SU-DHL-6 (cell line): ENCODE results near the gene LRRC37A3.
A peak's percentile ranks its signal among the peaks of the same experiment; 100 is the strongest.
"Not testable (repeated sequence)": the region's sequence is repeated elsewhere in the genome, so short reads cannot be mapped to it uniquely, and the experiment has no call there.

Experiments used
- H2AFZ ChIP-seq: fragments of 200-600 bp; sonication (generic); 2 replicates; pipeline ENCODE4 v1.6.1; 2014; ENCODE audit warnings: low read depth, mild to moderate bottlenecking, moderate library complexity, mixed read lengths, antibody characterized with exemption, low read length; ENCODE audit not compliant: severe bottlenecking
- H3F3A ChIP-seq: fragments of 200-600 bp; shearing (Covaris generic); 2 replicates; pipeline ENCODE4 v1.6.0; 2016; ENCODE audit warnings: antibody characterized with exemption, mild to moderate bottlenecking; ENCODE audit not compliant: insufficient read depth
- H3K27ac ChIP-seq: fragments of 200-600 bp; sonication (generic); 2 replicates; pipeline ENCODE4 v1.5.1; 2016; ENCODE audit warnings: low read depth, mild to moderate bottlenecking, low read length, moderate library complexity, mixed read lengths
- H3K27me3 ChIP-seq: fragments of 200-600 bp; sonication (generic), shearing (Covaris generic); 2 replicates; pipeline ENCODE4 v1.6.0; 2014; ENCODE audit warnings: mild to moderate bottlenecking, low read length
- H3K36me3 ChIP-seq: fragments of 200-600 bp; sonication (generic); 2 replicates; pipeline ENCODE4 v1.6.1; 2014; ENCODE audit warnings: mild to moderate bottlenecking, low read length, mixed read lengths
- H3K4me2 ChIP-seq: fragments of 300-600, 200-600 bp; shearing (Covaris generic), sonication (generic); 2 replicates; pipeline ENCODE4 v1.6.0; 2014; ENCODE audit warnings: low read length, low read depth, mild to moderate bottlenecking; ENCODE audit not compliant: poor library complexity, severe bottlenecking
- H3K4me3 ChIP-seq: fragments of 200-600 bp; sonication (generic); 2 replicates; pipeline ENCODE4 v1.5.1; 2014; ENCODE audit warnings: antibody characterized with exemption, low read length, mild to moderate bottlenecking, mixed read lengths; ENCODE audit not compliant: insufficient read depth, poor library complexity, severe bottlenecking
- H3K79me2 ChIP-seq: fragments of 200-600 bp; sonication (generic); 2 replicates; pipeline ENCODE4 v1.6.1; 2014; ENCODE audit warnings: mild to moderate bottlenecking, low read length, moderate library complexity; ENCODE audit not compliant: insufficient read depth
- H3K9ac ChIP-seq: fragments of 200-600 bp; sonication (generic); 2 replicates; pipeline ENCODE4 v1.7.0; 2014; ENCODE audit warnings: mild to moderate bottlenecking, low read length
- H3K9me2 ChIP-seq: fragments of 200-600 bp; sonication (generic); replicated peaks from 2 replicates; pipeline ENCODE4 v1.6.1; 2014; ENCODE audit warnings: low read length; ENCODE audit not compliant: insufficient read depth
- H3K9me3 ChIP-seq: fragments of 200-600 bp; sonication (generic); 2 replicates; pipeline ENCODE4 v1.6.1; 2014; ENCODE audit warnings: low read length, mixed read lengths; ENCODE audit not compliant: insufficient read depth
- H4K20me1 ChIP-seq: fragments of 200-600 bp; sonication (generic); 2 replicates; pipeline ENCODE4 v1.6.1; 2014; ENCODE audit warnings: low read depth, mild to moderate bottlenecking, antibody characterized with exemption, low read length, moderate library complexity, mixed read lengths
- TF ChIP-seq, protein P1 (sequence below): fragments of 200-600 bp; sonication (generic); IDR thresholded peaks from one replicate; pipeline ENCODE4 v1.5.1; 2017; ENCODE audit warnings: antibody characterized with exemption, mild to moderate bottlenecking, low read length, moderate library complexity; ENCODE audit not compliant: insufficient read depth, poor library complexity, severe bottlenecking

Gene LRRC37A3

DNA sequence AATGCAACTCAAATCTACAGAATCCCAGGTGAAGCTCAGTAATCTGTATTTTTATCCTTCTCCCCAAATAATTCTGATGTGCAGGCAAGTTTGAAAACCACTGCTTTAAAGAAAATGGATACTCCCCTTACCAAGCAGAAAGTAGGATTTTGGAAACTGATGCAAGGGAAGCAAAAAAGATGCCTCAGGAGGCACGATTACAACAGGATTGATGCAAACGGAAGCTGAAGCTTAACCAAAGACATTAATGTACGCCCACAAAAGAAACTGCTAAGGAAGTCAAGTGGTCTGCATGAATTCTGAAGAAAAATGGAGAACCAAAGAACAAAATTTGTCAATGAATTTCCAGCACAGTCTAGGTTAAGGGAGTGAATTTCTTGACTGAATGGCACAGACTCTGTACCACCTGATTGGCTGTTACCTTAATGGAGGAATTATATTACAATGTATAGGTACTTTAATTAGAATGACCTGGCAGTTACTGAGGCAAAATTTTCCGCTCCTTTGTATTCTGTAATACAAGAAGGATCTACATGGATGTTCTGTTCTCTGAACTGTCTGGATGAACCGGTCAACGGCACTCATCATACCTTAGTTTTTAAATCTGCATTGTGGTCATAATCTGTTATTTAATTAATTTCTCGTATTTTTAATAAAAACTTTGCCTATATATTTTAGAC, 9.6 kb downstream of the LRRC37A3 start:
- H3K36me3 ChIP-seq, H2AFZ ChIP-seq, H3K9me2 ChIP-seq, H3K9me3 ChIP-seq, H3K79me2 ChIP-seq, H3K9ac ChIP-seq, H4K20me1 ChIP-seq, H3K4me3 ChIP-seq, H3F3A ChIP-seq, H3K27me3 ChIP-seq, H3K4me2 ChIP-seq, H3K27ac ChIP-seq: not testable (repeated sequence)

DNA sequence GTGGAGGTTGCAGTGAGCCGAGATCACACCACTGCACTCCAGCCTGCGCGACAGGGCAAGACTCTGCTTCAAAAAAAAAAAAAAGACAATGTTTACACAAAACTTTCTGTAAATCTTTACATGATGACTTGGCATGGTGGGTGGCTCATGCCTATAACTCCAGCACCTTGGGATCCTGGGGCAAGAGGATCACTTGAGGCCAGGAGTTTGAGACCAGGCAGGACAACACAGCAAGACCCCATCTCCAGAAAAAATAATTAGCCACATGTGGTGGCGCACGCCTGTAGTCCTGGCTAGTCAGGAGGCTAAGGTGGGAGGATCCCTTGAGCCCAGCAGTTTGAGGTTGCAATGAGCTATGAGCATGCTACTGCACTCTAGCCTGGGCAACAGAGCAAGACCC, 15.2 kb downstream of the LRRC37A3 start:
- not testable (repeated sequence) for H4K20me1 ChIP-seq

GRCh38 chr17:64897136-64897535, 22.1 kb downstream of the LRRC37A3 start:
- H3K27me3 ChIP-seq, H3K27ac ChIP-seq, H3K79me2 ChIP-seq, H3K4me3 ChIP-seq, H3K4me2 ChIP-seq, H3K9me3 ChIP-seq, H2AFZ ChIP-seq, H3K9ac ChIP-seq, H3K36me3 ChIP-seq, H3K9me2 ChIP-seq, H4K20me1 ChIP-seq, H3F3A ChIP-seq: not testable (repeated sequence)

More for the DNA sequence above, 15.2 kb downstream of the LRRC37A3 start:
- not testable (repeated sequence) for H3K9me3 ChIP-seq, H3K36me3 ChIP-seq, H2AFZ ChIP-seq, H3K9ac ChIP-seq, H3K4me2 ChIP-seq, H3K27ac ChIP-seq, H3F3A ChIP-seq, H3K79me2 ChIP-seq, H3K27me3 ChIP-seq, H3K9me2 ChIP-seq, H3K4me3 ChIP-seq

GRCh38 chr17:64874210-64874609, 45.1 kb downstream of the LRRC37A3 start:
- not testable (repeated sequence) for H2AFZ ChIP-seq

GRCh38 chr17:64847504-64848466, 71.5 kb downstream of the LRRC37A3 start:
- not testable (repeated sequence) for H3K4me3 ChIP-seq, H3K9ac ChIP-seq, H3K27me3 ChIP-seq, H3F3A ChIP-seq, H3K9me2 ChIP-seq, H3K9me3 ChIP-seq, H2AFZ ChIP-seq, H3K79me2 ChIP-seq, H3K36me3 ChIP-seq, H3K4me2 ChIP-seq, H3K27ac ChIP-seq, H4K20me1 ChIP-seq
- TF ChIP-seq, protein P1, sequence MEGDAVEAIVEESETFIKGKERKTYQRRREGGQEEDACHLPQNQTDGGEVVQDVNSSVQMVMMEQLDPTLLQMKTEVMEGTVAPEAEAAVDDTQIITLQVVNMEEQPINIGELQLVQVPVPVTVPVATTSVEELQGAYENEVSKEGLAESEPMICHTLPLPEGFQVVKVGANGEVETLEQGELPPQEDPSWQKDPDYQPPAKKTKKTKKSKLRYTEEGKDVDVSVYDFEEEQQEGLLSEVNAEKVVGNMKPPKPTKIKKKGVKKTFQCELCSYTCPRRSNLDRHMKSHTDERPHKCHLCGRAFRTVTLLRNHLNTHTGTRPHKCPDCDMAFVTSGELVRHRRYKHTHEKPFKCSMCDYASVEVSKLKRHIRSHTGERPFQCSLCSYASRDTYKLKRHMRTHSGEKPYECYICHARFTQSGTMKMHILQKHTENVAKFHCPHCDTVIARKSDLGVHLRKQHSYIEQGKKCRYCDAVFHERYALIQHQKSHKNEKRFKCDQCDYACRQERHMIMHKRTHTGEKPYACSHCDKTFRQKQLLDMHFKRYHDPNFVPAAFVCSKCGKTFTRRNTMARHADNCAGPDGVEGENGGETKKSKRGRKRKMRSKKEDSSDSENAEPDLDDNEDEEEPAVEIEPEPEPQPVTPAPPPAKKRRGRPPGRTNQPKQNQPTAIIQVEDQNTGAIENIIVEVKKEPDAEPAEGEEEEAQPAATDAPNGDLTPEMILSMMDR: peak; percentile 16

More at GRCh38 chr17:64874210-64874609, 45.1 kb downstream of the LRRC37A3 start:
- H3K27me3 ChIP-seq, H3K9ac ChIP-seq, H3K9me3 ChIP-seq, H3K4me2 ChIP-seq, H3K27ac ChIP-seq, H3F3A ChIP-seq, H3K9me2 ChIP-seq, H3K36me3 ChIP-seq, H3K4me3 ChIP-seq, H4K20me1 ChIP-seq, H3K79me2 ChIP-seq: not testable (repeated sequence)

DNA sequence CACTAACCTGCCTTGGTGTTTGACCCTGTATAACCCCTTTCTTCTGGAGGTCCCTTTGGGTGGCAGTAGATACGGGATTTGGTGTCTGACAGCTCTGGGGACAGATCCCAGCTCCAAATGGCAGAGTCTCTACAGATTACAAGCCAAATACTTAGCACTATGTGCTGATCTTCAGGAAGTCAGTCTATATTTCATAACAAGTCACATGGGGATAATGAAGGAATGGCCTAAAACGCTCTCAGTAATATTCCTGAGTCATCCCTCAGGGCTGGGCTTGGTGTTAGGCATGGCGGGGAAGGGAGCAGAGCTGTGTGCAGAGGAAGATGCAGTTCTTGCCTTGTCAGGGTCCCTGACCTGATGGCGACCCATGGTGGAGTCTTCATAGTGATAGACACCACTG, 72.4 kb downstream of the LRRC37A3 start:
- H3K4me2 ChIP-seq, H2AFZ ChIP-seq: not testable (repeated sequence)

GRCh38 chr17:64843918-64844317, 75.4 kb downstream of the LRRC37A3 start:
- not testable (repeated sequence) for H3K9ac ChIP-seq, H3K9me2 ChIP-seq, H3K27ac ChIP-seq, H3K4me2 ChIP-seq, H3K79me2 ChIP-seq, H3F3A ChIP-seq, H3K4me3 ChIP-seq, H3K27me3 ChIP-seq, H3K9me3 ChIP-seq, H3K36me3 ChIP-seq, H2AFZ ChIP-seq, H4K20me1 ChIP-seq

More for the DNA sequence above, 72.4 kb downstream of the LRRC37A3 start:
- not testable (repeated sequence) for H3K79me2 ChIP-seq, H3F3A ChIP-seq, H3K27ac ChIP-seq, H3K9ac ChIP-seq, H3K4me3 ChIP-seq, H3K9me3 ChIP-seq, H3K9me2 ChIP-seq, H3K27me3 ChIP-seq, H3K36me3 ChIP-seq, H4K20me1 ChIP-seq
